ENCODE data around the gene SLC4A5. TPM values are rescaled to one million over a fixed set of nuclear protein-coding genes. Genes with fewer than 3 reads are reported as not detected.
"Not testable (repeated sequence)": the region's sequence is repeated elsewhere in the genome, so short reads cannot be mapped to it uniquely, and the experiment has no call there.

The SLC4A5 gene
- total RNA-seq, 2 donors from 2014 or later: 0.89 to 1.6 TPM

GRCh38 chr2:74238879-74239278 lies 104.3 kb downstream of the SLC4A5 start:
- ATAC-seq: no peak
- H3K9me3 Mint-ChIP-seq: no peaks in the 10 kb centered on the region

GRCh38 chr2:74235041-74235440 lies 108.2 kb downstream of the SLC4A5 start:
- Mint-ChIP-seq H3K36me3 (no peaks in the 10 kb centered on the region), H3K27ac (no peak overlapping the region), H3K9me3 (no peaks in the 10 kb centered on the region)
- DNase-seq (ENCODE audit: low spot score in 2 of 2) (peak in 1 of 2 donors; percentile 34), ATAC-seq (no peak)

More at GRCh38 chr2:74238879-74239278, 104.3 kb downstream of the SLC4A5 start:
- Mint-ChIP-seq H3K36me3 (no peaks in the 10 kb centered on the region), H3K27ac (no peak overlapping the region)
- DNase-seq (ENCODE audit: low spot score in 2 of 2): no peak

- ATAC-seq (no peak), DNase-seq (ENCODE audit: low spot score in 2 of 2) (no peak)
- Mint-ChIP-seq H3K27ac (no peak overlapping the region), H3K36me3 (no peaks in the 10 kb centered on the region), H3K9me3 (no peaks in the 10 kb centered on the region)
These were observed 109.6 kb downstream of the SLC4A5 start for GRCh38 chr2:74233648-74234047.

DNA sequence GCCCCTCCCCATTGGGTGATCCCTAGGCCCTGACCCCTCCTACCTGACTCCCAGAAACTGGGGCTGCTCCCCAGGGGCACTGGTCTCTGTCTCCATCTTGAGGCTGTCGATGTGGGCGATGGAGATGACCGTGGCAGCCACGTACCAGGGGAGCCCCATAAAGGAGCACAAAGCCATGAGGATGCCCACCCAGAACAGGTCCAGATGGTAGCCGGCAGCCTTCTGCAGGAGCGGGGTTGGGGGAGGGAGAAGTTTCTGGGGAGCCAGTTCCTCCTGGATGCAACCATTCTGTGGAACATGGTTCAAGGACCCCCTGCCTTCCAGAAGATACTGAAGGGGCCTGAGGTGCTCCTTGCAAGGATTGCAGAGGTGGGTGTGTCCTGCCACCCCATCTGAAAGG lies 110.8 kb downstream of the SLC4A5 start:
- no peaks in the 10 kb centered on the region for H3K36me3 Mint-ChIP-seq
- no peak overlapping the region for H3K27ac Mint-ChIP-seq
- no peaks in the 10 kb centered on the region for H3K9me3 Mint-ChIP-seq
- no peak for ATAC-seq
- DNase-seq (ENCODE audit: low spot score in 2 of 2): no peak

GRCh38 chr2:74229865-74230264 lies 113.4 kb downstream of the SLC4A5 start:
- not testable (repeated sequence) for H3K9me3 Mint-ChIP-seq; H3K27ac Mint-ChIP-seq; H3K36me3 Mint-ChIP-seq; DNase-seq (ENCODE audit: low spot score in 2 of 2); ATAC-seq

DNA sequence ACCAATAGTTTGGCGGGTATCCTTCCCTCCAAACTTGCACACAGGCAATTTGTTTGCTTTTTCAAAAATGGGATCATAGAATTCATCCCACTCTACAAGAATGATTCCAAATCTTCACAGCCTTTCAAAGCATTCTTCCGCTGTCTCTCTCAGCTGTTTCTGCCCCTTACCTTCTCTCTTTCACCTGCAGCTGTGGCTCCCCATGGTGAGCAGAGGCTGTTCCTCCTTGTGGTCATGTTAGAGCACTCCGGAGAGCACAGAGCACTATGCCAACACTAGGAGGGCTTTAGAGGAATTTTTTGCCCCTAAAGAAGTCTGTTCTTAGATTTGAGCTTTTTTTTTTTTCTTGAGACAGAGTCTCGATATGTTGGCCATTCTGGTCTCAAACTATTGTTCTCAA lies 114.4 kb downstream of the SLC4A5 start:
- ATAC-seq (no peak), DNase-seq (ENCODE audit: low spot score in 2 of 2) (no peak)
- no peaks in the 10 kb centered on the region for H3K36me3 Mint-ChIP-seq
- no peaks in the 10 kb centered on the region for H3K9me3 Mint-ChIP-seq
- peak overlapping the region in 1 of 2 donors; percentile 26 for H3K27ac Mint-ChIP-seq

DNA sequence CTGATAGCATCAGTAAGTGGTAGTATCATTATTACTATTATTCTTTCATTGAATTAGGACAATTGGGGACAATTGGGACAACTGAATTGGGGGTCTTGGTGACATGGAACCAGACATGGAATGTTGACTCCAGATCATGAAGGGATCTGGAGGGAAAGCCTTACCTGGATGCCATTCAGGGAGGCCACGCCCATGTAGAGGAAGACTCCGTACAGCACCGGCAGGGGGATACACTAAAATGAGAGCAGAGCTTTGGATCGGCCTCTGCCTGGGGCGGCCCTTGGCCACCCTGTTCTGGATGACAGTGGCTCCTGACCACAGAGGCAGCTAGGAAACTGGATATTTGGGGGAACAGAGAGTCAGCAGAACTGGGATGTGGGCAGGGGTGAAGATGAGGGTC lies 115.6 kb downstream of the SLC4A5 start:
- no peak for ATAC-seq
- no peaks in the 10 kb centered on the region for H3K9me3 Mint-ChIP-seq
- H3K36me3 Mint-ChIP-seq: no peaks in the 10 kb centered on the region
- no peak overlapping the region for H3K27ac Mint-ChIP-seq
- DNase-seq (ENCODE audit: low spot score in 2 of 2): no peak

DNA sequence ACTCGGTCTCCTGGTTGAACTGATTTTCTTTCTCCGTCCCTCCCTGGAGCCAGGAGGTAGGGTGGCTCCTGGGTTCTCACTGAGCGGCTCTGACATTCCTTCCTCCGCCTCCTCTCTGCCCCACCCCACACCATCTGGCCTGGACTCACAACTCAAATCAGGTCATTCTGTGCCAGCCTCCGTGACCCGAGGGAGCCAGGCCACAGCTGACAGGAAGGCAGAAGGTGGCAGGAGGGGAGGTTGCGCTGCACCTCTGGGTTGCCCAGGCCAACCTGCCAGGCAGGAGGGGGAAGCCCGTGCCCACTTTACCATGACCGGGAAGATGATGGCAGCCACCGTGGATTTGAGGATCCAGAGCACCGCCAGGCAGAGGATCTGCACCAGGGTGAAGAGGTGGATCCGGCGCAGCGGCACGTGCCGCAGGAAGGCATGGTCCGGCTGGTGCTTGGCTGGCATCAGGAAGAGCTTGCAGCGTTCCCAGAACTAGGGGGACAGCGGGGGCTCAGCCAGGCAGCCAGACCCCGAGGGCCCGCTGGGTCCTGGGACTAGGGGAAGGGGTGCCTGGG lies 116.5 kb downstream of the SLC4A5 start:
- Mint-ChIP-seq H3K36me3 (no peaks in the 10 kb centered on the region), H3K27ac (peak overlapping the region; percentile 20 to 32), H3K9me3 (no peaks in the 10 kb centered on the region)
- no peak for DNase-seq (ENCODE audit: low spot score in 2 of 2)
- no peak for ATAC-seq

- H3K27ac Mint-ChIP-seq: peak overlapping the region in 1 of 2 donors; percentile 20
- no peaks in the 10 kb centered on the region for H3K9me3 Mint-ChIP-seq
- DNase-seq (ENCODE audit: low spot score in 2 of 2) (no peak), ATAC-seq (peak; percentile 14 to 21)
- no peaks in the 10 kb centered on the region for H3K36me3 Mint-ChIP-seq
These were observed 117.3 kb downstream of the SLC4A5 start for GRCh38 chr2:74225698-74226459.

DNA sequence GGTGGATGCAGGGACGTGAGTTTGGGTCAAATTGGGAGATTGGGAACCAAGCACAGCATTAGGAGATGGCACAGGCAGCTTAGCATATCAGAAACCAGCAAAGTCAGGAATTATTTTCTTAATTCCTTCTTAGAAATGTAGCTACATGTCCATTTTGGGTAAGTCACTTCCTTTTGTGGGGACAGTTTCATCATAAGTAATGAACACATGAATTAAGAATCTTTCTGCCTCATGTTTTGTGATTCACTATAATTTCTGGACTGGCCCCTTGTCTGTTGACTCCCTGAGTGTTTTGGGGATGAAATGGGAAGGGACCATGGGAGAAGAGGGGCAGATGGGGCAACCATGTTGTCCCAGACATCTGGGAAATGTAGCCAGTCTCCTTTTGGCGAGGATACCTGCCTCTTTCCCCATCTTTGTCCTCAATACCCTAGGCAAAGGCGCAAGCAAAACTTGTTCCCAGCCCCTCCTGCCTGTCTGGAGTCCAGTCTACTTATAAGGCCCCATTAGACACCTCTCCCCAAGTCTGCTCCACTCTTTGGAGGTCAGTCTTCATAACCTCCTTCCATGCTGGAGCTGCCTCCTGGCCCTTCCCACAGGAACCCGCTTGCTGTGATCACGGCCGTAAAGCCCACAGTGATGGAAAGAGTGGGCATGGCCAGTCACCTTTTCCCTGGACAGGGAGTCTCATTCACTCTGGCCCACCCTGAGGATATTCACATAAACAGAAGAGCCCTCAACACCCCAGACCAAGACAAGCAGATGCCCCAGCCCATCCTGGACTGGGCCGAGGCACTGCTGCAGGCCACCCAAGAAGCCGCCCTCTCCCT lies 119.1 kb downstream of the SLC4A5 start:
- H3K9me3 Mint-ChIP-seq: no peaks in the 10 kb centered on the region

DNA sequence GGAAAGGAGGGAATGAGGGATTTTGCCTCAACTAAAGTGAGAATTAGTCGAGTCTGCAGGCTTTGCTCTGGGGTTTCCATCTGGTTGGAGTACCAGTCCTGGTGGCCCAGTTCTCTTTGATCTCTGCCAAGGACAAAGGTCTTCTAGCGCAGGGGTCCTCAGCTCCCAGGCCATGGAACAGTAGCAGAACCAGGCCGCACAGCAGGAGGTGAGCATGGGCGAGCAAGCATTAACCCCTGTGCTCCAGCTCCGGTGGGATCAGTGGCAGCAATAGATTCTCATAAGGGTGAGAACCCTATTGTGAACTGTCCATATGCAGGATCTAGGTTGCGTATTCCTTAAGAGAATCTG lies 120.9 kb downstream of the SLC4A5 start:
- no peak for ATAC-seq
- peak overlapping the region; percentile 68 to 82 for H3K27ac Mint-ChIP-seq

More for the DNA sequence above, 119.1 kb downstream of the SLC4A5 start:
- Mint-ChIP-seq H3K36me3 (peaks cover 0 to 13% of the 10 kb centered on the region in 2 donors), H3K27ac (peak overlapping the region in 1 of 2 donors; percentile 53)
- ATAC-seq: peak in 1 of 2 donors; percentile 5
- DNase-seq (ENCODE audit: low spot score in 2 of 2): no peak

GRCh38 chr2:74221604-74222299 lies 121.5 kb downstream of the SLC4A5 start:
- H3K36me3 Mint-ChIP-seq: peaks cover 0 to 23% of the 10 kb centered on the region in 2 donors
- DNase-seq (ENCODE audit: low spot score in 2 of 2) (no peak), ATAC-seq (peak in 1 of 2 donors; percentile 23)
- H3K27ac Mint-ChIP-seq: peak overlapping the region; percentile 33 to 68
- H3K9me3 Mint-ChIP-seq: no peaks in the 10 kb centered on the region

More for the DNA sequence above, 120.9 kb downstream of the SLC4A5 start:
- H3K9me3 Mint-ChIP-seq: no peaks in the 10 kb centered on the region
- H3K36me3 Mint-ChIP-seq: peaks cover 0 to 23% of the 10 kb centered on the region in 2 donors
- no peak for DNase-seq (ENCODE audit: low spot score in 2 of 2)

DNA sequence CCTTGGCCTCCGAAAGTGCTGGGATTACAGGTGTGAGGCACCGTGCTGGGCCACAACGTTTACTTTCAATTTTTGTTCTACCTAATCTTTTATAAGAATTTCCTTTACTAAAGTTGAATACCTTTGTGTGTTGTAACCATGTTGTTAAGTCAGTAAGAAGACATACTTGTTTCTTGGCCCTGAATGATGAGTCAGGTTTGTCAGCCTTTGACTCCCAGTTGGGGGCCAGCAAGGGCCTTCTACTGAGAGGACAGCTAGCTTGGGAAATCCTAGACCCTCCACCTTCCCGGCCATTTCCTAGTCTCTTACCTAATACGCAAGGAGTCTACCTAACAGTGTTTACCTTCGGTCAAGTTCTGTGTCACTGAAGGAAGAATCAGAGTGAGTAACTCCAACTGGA lies 122.1 kb downstream of the SLC4A5 start:
- no peak for ATAC-seq
- Mint-ChIP-seq H3K36me3 (peaks cover 0 to 25% of the 10 kb centered on the region in 2 donors), H3K27ac (peak overlapping the region; percentile 68 to 88), H3K9me3 (no peaks in the 10 kb centered on the region)
- DNase-seq (ENCODE audit: low spot score in 2 of 2): no peak

DNA sequence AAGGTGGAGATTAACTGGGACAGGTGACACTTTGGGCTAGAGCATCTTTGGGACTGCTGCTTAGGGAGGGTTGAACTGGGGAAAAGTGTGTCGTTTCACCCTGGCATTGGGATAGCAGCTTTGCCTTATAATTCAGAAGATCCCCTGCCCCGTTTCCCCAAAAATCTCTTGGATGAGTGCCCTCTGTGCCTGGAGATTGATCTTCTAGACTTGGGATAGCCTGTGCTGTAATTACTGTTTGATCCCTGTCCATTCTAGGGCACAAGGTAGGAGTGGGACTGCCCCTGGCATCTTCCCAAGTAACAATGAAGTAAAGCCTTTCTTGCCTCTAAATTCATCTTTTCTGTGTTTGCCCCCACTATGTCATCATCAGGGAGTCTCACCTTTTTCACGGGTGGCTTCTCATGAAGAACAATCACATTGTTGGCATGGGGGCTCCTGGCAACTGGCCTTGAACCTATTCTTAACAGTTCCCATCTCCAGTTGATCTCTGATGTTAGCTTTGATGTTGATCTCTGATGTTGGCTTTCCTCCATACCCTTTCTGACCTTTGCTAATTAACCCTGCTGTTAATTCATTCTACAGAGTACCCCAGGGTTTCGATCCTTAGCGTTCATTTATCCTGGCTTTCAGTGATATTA lies 123.2 kb downstream of the SLC4A5 start:
- Mint-ChIP-seq H3K36me3 (peaks cover 0 to 33% of the 10 kb centered on the region in 2 donors), H3K9me3 (no peaks in the 10 kb centered on the region), H3K27ac (peak overlapping the region; percentile 68 to 76)
- DNase-seq (ENCODE audit: low spot score in 2 of 2): no peak
- ATAC-seq: no peak

DNA sequence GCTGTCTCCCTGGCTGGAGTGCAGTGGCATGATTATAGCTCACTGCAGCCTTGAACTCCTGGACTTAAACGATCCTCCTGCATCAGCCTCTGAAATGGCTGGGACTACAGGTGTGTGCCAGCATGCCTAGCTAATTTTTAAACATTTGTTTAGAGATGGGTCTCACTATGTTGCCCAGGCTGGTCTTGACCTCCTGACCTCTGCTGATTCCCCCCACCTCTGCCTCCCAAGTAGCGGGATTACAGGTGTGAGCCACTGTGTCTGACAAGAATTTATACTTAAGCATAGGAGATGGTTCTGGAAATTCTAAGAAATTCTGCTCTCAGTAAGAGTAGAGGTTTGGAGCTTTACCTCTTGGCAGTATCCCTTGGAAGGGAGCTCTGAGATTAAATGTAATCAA lies 126.6 kb downstream of the SLC4A5 start:
- no peak overlapping the region for H3K27ac Mint-ChIP-seq
- no peak for ATAC-seq
- no peak for DNase-seq (ENCODE audit: low spot score in 2 of 2)
- no peaks in the 10 kb centered on the region for H3K9me3 Mint-ChIP-seq
- H3K36me3 Mint-ChIP-seq: peaks cover 0 to 41% of the 10 kb centered on the region in 2 donors

GRCh38 chr2:74215771-74216170 lies 127.4 kb downstream of the SLC4A5 start:
- H3K27ac Mint-ChIP-seq: peak overlapping the region in 1 of 2 donors; percentile 75

More at GRCh38 chr2:74215771-74216170, 127.4 kb downstream of the SLC4A5 start:
- peaks cover 0 to 48% of the 10 kb centered on the region in 2 donors for H3K36me3 Mint-ChIP-seq
- H3K9me3 Mint-ChIP-seq; DNase-seq (ENCODE audit: low spot score in 2 of 2); ATAC-seq: not testable (repeated sequence)
